PC-3 (cell line): Measurements from ENCODE around the gene SEMA4C.

Experiments
- CTCF ChIP-seq: fragments of 300-600 bp; sonication (generic); conservative IDR thresholded peaks from 2 replicates; pipeline ENCODE4 v1.5.1; 2017; ENCODE audit warnings: antibody characterized with exemption, low read depth, mild to moderate bottlenecking, low read length
- EZH2 ChIP-seq: fragments of 300-600 bp; sonication (generic); IDR thresholded peaks from one replicate; pipeline ENCODE4 v1.6.1; 2017; ENCODE audit warnings: antibody characterized with exemption, mild to moderate bottlenecking, low read length; ENCODE audit not compliant: unreplicated experiment
- EZH2phosphoT487 ChIP-seq: fragments of 300-600 bp; sonication (generic); IDR thresholded peaks from 2 replicates; pipeline ENCODE4 v1.6.1; 2018; ENCODE audit warnings: mild to moderate bottlenecking, antibody characterized with exemption, low read length, borderline replicate concordance

- no peak for TF ChIP-seq EZH2
- TF ChIP-seq EZH2phosphoT487 = no peak
- no peak for TF ChIP-seq CTCF
Observed at GRCh38 chr2:96866986-96867755, 2.7 kb downstream of the SEMA4C start.
